HG03457 (cell line): ENCODE measurements around the gene PTPN2.
"Not testable (repeated sequence)": the region's sequence is repeated elsewhere in the genome, so short reads cannot be mapped to it uniquely, and the experiment has no call there.

ENCODE experiments used
- ATAC-seq: cut with Tn5 transposase; IDR thresholded peaks from one replicate; pipeline ENCODE4 v1.9.1; 2021; ENCODE audit warnings: moderate number of reproducible peaks; ENCODE audit not compliant: unreplicated experiment

The PTPN2 gene

DNA sequence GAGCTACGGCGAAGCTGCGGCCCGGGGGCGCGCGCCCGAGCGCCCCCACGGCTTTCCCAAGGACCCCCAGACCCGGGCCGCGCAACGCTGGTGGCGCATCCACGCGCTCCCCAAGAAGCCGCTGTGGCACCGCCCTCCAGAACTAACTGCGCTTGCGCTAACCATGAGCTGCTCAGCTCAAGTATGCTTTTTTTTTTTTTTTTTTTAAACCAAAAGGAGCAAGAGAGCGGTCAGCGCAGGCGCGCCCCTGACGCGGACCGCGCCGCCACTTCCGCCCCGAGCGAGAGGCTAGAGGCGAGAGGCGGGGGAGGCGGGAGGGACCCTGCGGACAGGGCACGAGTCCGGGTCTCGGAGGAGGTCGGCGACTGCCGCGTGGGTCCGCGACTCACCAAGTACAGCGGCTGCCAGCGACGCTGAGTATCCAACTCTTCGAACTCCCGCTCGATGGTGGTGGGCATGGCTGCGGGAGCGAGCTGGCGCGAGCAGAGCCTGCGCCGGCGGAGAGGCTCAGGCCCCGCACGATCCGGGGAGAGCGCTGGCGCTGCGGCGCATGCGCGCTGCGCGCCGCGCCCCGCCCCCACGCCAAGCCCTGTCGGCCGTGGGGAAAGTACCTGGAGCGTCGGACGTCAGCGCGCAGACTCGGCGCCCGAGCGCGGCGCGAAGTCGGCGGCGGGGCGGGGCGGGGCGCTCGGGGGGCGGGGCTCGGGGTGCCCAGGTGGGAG lies at the start of gene PTPN2:
PTPN2 (minus strand) TSS at position 554 of the 722 bp plus-strand sequence; CDS start at position 458, 96 bp downstream.
- peak; percentile 60 for ATAC-seq

GRCh38 chr18:12933327-12933726 lies 49.3 kb upstream of the PTPN2 start:
- ATAC-seq, result no peak

DNA sequence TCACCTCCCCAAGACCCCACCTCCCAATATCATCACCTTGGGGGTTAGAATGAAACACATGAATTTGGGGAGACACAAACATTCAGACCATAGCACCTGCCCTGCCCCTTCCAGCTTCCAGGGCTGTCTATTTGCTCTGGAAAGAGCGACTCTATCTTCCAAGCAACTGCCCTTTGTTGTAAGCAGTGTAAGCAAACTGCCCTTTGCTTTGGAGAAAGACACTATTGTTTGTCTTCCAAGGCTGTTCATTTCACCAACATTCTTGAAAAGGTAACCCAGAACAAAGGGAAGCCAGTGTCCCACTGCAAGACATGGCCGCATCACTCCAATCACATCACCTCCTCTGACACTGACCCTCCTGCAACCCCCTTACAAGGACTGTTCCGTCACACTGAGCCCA lies 46.9 kb upstream of the PTPN2 start:
- no peak for ATAC-seq

DNA sequence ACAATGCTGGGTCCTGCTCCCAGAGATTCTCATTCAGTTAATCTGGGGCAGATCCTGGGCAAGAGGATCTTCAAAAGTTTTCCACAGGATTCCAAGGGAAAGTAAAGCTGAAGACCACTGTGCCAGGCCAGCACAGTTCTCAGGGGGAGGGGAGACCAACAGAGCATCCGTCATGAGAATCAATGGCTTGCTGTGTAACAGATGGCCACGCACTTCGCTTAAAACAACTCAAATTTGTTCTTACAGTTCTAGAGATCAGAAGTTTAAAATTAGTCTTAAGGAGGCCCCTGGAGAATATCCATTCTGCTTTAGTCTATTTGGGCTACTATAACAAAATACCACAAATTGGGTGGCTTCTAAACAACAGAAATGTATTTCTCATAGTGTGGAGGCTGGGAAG lies 46.3 kb upstream of the PTPN2 start:
- no peak for ATAC-seq

DNA sequence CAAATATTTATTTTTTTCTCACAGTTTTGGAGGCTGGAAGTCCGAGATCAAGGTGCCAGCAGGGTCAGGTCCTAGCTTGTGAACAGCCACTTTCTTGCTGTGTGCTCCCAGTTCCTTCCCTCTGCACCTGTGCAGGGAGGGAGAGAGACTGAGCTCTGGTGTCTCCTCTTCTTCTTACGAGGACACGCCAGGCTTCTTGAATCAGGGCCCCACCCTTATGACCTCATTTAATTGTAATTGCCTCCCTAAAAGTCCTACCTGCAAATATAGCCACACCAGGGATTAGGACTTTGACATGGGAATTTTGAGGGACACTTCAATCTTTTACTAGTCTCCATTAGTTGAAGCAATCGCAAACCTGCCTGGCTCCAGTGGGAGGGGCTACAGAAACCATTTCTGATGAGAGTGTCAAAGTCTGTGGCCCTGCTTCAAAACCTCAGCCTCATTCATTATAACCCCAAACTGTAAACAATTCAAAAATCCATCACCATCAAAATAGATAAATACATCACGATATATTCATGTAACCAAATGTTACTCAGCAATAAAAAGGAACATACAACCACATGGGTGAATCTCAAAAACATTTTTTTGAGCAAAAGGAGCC lies 45.5 kb upstream of the PTPN2 start:
- ATAC-seq, result no peak

- no peak for ATAC-seq
Observed at GRCh38 chr18:12928641-12929040, 44.6 kb upstream of the PTPN2 start.

- ATAC-seq, result no peak
Observed at GRCh38 chr18:12928206-12928605, 44.2 kb upstream of the PTPN2 start.

DNA sequence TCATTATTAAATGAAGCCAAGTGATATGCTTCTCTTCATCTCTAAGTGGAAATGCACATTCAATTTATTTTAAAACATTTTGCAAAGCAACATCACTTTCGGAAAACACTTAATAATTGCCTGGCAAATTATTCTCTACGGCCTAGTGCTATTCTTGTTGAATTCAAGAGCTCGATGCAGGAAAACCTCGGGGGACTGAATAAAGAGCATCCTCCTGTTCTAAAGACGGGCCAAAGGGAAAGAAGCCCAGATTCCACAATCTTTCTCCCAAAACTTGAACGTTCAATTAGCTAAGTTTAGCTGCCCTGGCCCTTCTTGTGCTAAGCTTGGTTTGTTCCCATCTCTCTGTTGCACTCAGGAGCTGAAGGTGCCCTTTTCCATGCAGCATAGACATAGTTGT lies 40.6 kb upstream of the PTPN2 start:
- no peak for ATAC-seq

- no peak for ATAC-seq
Observed at GRCh38 chr18:12922266-12922665, 38.2 kb upstream of the PTPN2 start.

DNA sequence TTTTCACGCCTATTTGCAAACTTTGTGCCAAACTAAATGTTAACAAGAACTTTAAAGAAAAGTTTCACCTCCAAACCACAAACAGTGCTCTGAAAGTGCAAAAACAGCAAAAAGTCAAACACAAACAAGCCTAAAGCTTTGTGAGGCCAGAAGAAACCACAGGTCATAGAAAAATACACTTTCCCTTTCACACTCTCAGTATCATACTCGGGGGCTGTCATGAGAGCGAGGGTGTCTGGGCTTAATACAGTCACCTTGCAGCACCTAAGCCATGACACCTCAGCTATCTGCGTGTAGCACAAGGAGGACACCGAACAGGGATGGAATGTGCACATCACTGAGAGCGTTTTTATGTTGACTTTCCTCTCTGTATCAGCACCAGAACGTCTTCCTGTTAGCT lies 37.1 kb upstream of the PTPN2 start:
- ATAC-seq, result no peak

DNA sequence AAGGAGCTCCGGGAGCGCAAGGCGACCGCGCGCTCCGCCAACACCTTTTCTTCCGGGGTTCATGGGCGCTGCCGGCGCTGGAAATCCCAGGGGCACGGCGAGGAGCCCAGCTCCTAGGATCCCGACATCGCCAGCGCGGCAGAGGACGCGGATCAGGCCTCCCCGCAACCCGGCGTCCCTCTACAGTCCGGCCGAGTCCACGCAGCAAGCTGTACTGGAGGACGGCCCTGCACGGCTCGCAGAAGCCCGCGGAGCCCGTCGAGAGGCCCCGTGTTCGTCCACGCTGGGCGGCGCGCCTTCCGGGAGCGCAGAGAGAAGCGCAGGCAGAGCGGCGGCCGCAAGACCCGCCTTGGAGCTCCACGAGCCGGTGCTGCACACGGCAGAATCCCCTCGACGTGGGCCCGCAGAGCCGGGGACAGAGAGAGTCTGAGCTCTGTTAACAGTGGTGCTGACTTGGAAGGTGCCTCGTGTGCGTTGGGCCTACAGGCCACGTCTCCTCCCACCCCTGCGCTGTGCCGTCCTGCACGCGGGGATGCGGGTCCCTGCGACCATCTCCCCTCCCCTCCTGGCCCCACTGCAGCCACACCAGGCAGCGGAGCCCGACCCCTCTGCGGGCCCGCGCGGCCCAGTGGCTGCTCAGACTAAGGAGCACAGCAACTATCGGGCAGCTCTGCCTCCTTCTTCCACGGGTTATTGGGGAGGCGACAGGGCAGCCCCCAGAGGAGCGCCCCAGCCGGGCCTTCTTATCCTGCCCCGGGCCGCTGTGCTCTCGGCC lies 28.1 kb upstream of the PTPN2 start:
- no peak for ATAC-seq

DNA sequence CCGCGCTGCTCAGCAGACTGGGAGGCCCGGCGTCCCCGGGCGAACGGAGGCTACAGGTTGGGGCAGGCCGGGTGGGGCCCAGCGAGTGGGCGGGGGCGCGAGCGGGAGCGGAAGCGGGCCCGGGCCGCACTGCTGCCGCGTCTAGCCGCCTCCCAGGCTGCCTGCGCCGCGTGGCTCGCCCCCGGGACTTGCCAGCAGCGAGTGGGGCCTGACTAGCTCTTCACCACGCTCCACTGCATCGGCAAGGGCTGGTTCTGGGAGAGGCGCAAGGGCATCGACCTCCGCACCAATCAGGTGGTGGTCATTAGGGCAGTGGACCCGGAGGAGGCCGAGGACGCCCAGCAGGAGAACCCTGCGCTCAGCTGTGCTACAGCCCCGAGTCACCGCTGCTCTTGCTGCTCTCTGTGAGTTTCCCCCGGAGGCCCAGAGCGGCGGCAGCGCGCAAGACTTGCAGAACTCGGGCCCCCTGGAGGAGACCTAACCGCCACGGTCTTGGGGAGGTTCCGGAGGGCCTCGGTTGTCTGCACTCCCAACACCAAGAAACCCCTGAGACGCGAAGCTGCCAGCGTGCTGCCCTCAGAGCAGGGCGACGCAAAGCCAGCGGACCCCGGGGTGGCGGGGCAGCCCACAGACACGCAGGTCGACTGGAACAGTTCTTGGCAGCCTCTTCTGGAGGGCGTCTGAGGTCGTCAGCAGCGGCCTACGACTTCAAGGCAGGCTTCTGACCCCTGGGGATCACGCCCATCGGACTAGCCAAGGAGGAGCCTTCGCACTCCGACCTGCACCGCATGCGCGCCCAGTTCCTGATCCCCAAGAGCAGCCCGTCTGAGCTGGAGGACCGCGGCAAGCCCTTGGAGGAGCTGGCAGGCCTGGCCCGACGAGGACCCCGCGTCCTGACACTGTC lies 27.2 kb upstream of the PTPN2 start:
- ATAC-seq, result no peak

DNA sequence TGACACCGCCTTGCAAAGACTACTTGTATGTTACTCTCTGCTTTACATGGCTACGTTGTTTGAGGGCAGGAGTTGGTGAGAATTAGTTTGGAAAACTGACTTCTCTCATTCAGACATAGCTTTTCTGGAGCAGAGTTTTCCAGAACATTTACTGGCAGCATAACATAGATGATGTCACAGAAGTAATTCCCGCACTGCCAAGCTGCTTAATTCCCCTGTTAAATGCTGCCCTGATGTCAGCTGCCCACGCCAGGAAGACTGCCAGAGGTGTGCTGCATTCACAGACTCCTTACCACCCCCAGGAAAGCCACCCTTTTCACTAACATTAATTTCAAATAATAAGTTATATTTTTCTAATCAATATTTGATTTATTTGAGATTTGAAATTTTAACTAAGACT lies 24.7 kb upstream of the PTPN2 start:
- ATAC-seq, result no peak

DNA sequence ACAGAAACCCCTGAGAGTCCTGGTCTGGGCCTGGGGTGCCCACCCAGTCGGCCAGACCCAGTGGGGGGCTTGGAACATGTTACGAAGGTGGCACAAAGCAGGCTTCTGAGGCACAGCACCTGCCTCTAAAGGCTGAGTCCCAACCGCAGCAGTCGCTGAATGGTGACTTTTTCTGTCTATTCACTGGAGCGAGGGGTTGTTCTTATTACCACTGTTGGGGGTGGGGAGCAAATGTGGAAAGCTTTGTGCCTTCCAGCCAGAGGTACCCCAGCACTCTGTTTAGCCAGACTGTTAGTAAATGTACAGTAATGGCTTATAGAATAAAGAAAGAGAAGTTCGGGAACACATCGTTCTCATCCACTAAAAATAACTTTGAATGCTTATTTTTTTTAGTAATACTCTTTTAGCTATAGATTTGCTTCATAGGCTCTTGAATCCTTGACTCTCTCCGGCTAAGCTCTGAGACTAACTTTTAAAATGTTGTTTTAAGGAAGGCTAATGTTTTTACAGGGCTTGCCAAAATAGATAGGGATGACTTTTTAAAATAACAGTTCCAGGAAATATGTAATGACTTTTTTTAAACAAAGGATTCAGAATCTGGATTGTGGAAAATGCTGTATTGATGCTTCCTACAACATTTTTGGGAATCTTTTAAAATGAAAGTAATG lies 23.4 kb upstream of the PTPN2 start:
- ATAC-seq, result no peak

DNA sequence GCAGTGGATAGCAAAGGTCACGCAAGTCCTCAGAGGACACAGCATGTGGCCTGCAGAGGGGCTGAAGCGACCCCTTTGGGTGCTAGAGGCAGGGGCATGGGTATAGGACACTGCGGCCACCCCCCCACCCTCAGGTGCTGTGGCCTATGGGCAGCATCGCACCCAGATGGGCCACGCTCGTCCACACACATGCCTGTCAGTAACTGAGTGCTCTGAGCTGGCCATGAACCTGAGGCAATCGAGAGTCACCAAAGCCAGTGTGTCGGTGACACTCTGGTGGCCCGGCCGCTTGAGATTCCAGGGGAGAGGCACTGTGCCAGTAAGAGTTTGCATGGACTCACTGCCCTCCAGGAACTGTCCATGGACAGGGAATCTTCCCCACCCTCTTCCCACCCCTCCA lies 22.7 kb upstream of the PTPN2 start:
- no peak for ATAC-seq

- no peak for ATAC-seq
Observed at GRCh38 chr18:12906119-12906518, 22.1 kb upstream of the PTPN2 start.

DNA sequence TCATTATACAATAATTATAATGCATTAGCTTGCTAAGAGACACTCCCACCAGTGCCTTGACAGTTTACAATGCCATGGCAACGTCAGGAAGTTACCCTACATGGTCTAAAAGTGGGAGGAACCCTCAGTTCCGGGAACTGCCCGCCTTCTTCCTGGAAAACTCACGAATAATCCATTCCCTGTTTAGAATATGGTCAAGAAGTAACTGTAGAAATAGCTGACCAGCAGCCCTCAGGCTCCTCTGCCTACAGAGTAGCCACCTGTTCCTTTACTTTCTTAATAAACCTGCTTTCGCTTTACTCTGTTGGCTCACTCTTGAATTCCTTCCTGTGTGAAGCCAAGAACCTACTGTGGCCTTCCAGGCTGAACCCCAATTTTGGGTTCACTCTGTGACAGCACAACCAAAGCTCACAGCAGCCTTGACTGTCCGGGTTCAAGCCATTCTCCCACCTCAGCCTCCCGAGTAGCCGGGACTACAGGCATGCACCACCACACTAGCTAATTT lies 20.0 kb upstream of the PTPN2 start:
- no peak for ATAC-seq

- ATAC-seq, result not testable (repeated sequence)
Observed at GRCh38 chr18:12901208-12901607, 17.2 kb upstream of the PTPN2 start.

GRCh38 chr18:12896784-12897333 lies 12.8 kb upstream of the PTPN2 start:
- ATAC-seq, result not testable (repeated sequence)

- no peak for ATAC-seq
Observed at GRCh38 chr18:12895626-12896025, 11.6 kb upstream of the PTPN2 start.
